Common myeloid progenitor, CD34-positive (primary cell): ENCODE data around the gene CLIC1.

Source experiments
- CTCF ChIA-PET: fragments of 350-600 bp; sonication (Branson Sonifier 250); formaldehyde crosslinking; loops from one replicate; lab custom pipeline; 2021; ENCODE audit warnings: antibody characterized with exemption; lab: Charles Lee
- POLR2A ChIA-PET: fragments of 350-600 bp; sonication (Branson Sonifier 250); formaldehyde crosslinking; loops from one replicate; lab custom pipeline; 2021; ENCODE audit warnings: antibody characterized with exemption; lab: Charles Lee
- DNase-seq, 3 donors: peaks; one replicate each; pipeline versions ENCODE4 v3.0.0 to v3.0.0-alpha.2; 2013
- H3K27ac ChIP-seq, 2 experiments: 1 replicate in 1 of 2; 2 replicates in 1 of 2; pipeline ENCODE4 v1.7.0; 2013; ENCODE audit warnings: inconsistent platforms in 2 of 2, low read length in 2 of 2, mild to moderate bottlenecking in 2 of 2, low read depth in 1 of 2, moderate library complexity in 1 of 2; ENCODE audit not compliant: severe bottlenecking in 2 of 2, insufficient read depth in 1 of 2, poor library complexity in 1 of 2
- H3K27me3 ChIP-seq, 5 experiments: replicated peaks in 2 of 5; 1 replicate in 3 of 5; 2 replicates in 2 of 5; pipeline versions ENCODE4 v1.6.1 to v1.7.0; 2013; ENCODE audit warnings: low read length in 4 of 5, mild to moderate bottlenecking in 2 of 5, moderate library complexity in 2 of 5, inconsistent platforms in 1 of 5; ENCODE audit not compliant: insufficient read depth in 5 of 5, control insufficient read depth in 4 of 5
- H3K36me3 ChIP-seq, 4 experiments: 1 replicate in 2 of 4; 2 replicates in 2 of 4; pipeline versions ENCODE4 v1.6.1 to v1.7.0; 2013; ENCODE audit warnings: low read length in 3 of 4, control low read depth in 1 of 4, mild to moderate bottlenecking in 1 of 4; ENCODE audit not compliant: control insufficient read depth in 4 of 4, insufficient read depth in 4 of 4
- H3K4me1 ChIP-seq, 4 experiments: 1 replicate in 3 of 4; 2 replicates in 1 of 4; pipeline versions ENCODE4 v1.6.1 to v1.7.1; 2013; ENCODE audit warnings: low read length in 3 of 4, mild to moderate bottlenecking in 3 of 4, control low read depth in 1 of 4, inconsistent platforms in 1 of 4, moderate library complexity in 1 of 4; ENCODE audit not compliant: control insufficient read depth in 4 of 4, insufficient read depth in 4 of 4; ENCODE audit errors: control extremely low read depth in 1 of 4
- H3K4me3 ChIP-seq, 7 experiments: 1 replicate in 4 of 7; 2 replicates in 3 of 7; pipeline versions ENCODE4 v1.5.1 to v1.7.0; 2013; ENCODE audit warnings: mild to moderate bottlenecking in 7 of 7, low read length in 6 of 7, moderate library complexity in 6 of 7, inconsistent platforms in 2 of 7, low read depth in 2 of 7, control low read depth in 1 of 7; ENCODE audit not compliant: insufficient read depth in 4 of 7, control insufficient read depth in 1 of 7; ENCODE audit errors: extremely low read depth in 1 of 7
- H3K9me3 ChIP-seq, 5 experiments: 1 replicate in 4 of 5; 2 replicates in 1 of 5; pipeline versions ENCODE4 v1.6.1 to v1.7.1; 2013; ENCODE audit warnings: low read length in 4 of 5, mild to moderate bottlenecking in 2 of 5, inconsistent platforms in 1 of 5, low read depth in 1 of 5, moderate library complexity in 1 of 5; ENCODE audit not compliant: control insufficient read depth in 4 of 5, insufficient read depth in 2 of 5; ENCODE audit errors: control extremely low read depth in 1 of 5
- WGBS: methylation state at CpG from one replicate; pipeline ENCODE4 v1.1.5; 2013; ENCODE audit not compliant: insufficient coverage; 5-methylcytosine and 5-hydroxymethylcytosine counted together

The CLIC1 gene

DNA sequence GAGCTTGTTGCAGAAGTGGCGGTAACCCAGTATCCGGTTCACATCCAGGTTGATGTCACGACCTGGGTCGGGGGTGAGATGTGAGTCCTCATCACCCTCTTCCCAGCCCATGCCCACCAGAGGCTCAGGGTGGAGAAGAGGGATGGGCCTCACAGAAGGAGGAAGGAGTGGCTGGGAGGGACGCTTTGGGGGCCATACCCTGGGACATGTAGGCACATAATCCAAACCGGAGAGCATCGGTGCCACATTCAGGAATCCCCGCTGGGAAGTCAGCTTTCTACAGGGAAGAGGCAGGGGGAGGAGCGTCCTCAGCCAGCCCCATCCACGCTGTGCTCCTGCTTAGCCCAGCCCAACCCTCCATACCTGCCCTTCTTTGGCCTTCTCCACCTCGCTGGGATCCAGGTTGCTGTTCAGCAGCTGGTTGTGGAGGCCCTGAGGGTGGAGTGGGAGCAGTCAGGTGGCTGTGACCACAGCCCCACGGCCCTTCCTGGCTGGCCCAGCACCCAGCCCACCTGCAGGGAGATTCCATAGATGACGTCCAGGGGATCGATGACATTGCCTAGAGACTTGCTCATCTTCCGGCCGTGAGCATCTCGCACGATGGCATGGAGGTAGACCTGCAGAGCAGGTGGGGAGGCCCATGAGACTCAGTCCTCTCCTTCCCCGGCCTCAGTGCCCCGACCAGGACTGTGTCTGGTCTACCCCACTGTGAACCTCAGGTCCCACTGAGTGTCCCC lies 44.3 kb upstream of the CLIC1 start:
- peaks cover 9 to 73% (median 62%) of the 10 kb centered on the region in 4 experiments for H3K36me3 ChIP-seq
- H3K4me1 ChIP-seq, result peaks cover 0 to 24% (median 17%) of the 10 kb centered on the region in 4 experiments
- no peaks in the 10 kb centered on the region for H3K9me3 ChIP-seq
- ChIA-PET CTCF (interaction anchor here (0.7 to 2.6 kb wide), 4 partner anchors 11 to 69 kb away, joined by 3 to 9 read pairs (median 3); no protein-coding TSS in a partner anchor), POLR2A (no interaction called here)
- no peak overlapping the region for H3K27ac ChIP-seq
- 97% methylated on average over 15 of the region's 20 CpGs for WGBS
- no peak for DNase-seq
- no peak overlapping the region for H3K4me3 ChIP-seq
- H3K27me3 ChIP-seq, result no peaks in the 10 kb centered on the region

DNA sequence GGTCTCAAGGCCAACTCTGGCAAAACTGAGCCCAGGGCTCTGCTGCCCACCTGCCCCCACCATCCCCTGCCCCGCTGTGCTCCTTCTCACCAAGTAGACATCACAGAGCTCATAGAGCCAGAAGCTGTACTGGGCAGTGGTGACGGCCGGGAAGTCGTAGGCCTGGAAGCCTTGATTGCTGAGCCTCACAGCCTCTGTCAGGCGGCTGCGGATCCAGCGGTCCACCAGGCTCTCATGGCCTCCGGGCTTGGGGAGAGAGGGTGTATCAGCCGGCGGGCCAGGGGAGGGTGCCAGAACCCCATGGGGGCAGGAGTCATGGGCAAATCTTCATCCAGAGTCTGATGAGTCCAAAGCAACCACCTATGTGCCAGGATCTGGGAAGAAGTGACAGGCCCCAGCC lies 43.6 kb upstream of the CLIC1 start:
- Histone ChIP-seq H3K4me1 (peaks cover 0 to 27% (median 17%) of the 10 kb centered on the region in 4 experiments), H3K27me3 (no peaks in the 10 kb centered on the region), H3K4me3 (no peak overlapping the region), H3K27ac (no peak overlapping the region), H3K36me3 (peaks cover 8 to 66% (median 56%) of the 10 kb centered on the region in 4 experiments), H3K9me3 (no peaks in the 10 kb centered on the region)
- 99% methylated on average over 9 of the region's 10 CpGs for WGBS
- DNase-seq, result no peak
- CTCF ChIA-PET, result interaction anchor here (0.7 to 2.6 kb wide), 5 partner anchors 10 to 54 kb away, joined by 3 to 9 read pairs (median 3); no protein-coding TSS in a partner anchor
- POLR2A ChIA-PET, result no interaction called here

- H3K36me3 ChIP-seq, result peaks cover 4 to 59% (median 50%) of the 10 kb centered on the region in 4 experiments
Observed at GRCh38 chr6:31778999-31779885, 42.9 kb upstream of the CLIC1 start.

DNA sequence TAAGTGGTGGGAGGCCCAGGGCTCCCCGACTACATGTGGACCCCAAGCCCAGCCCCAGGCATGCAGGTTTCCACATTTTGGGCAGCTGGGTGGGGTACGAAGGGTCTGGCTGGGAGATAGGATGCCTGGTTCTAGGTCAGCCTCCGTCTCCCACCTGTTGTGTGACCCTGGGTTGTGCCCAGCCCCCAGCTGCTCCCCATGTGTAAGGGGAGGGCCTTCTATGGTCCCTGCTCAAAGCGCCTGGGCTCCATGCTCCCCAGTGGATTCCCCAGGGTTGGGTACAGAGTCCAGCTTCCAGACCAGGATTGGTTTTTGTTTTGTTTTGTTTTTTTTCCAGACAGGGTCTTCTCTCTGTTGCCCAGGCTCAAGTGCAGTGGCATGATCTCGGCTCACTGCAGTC lies 41.9 kb upstream of the CLIC1 start:
- peaks cover 0 to 27% (median 17%) of the 10 kb centered on the region in 4 experiments for H3K4me1 ChIP-seq
- ChIA-PET CTCF (interaction anchor here (1.1 to 2.6 kb wide), 9 partner anchors 8 to 63 kb away, joined by 3 to 9 read pairs (median 5); partner anchors contain the start of genes LY6G6D, MPIG6B, MSH5 and VARS1), POLR2A (no interaction called here)
- H3K27ac ChIP-seq, result no peak overlapping the region
- 96% methylated on average over 4 of the region's 5 CpGs for WGBS
- no peak overlapping the region for H3K4me3 ChIP-seq
- no peak for DNase-seq
- peaks cover 2 to 53% (median 43%) of the 10 kb centered on the region in 4 experiments for H3K36me3 ChIP-seq
- H3K9me3 ChIP-seq, result no peaks in the 10 kb centered on the region
- H3K27me3 ChIP-seq, result no peaks in the 10 kb centered on the region

More at GRCh38 chr6:31778999-31779885, 42.9 kb upstream of the CLIC1 start:
- Histone ChIP-seq H3K9me3 (no peaks in the 10 kb centered on the region), H3K4me1 (peaks cover 0 to 27% (median 17%) of the 10 kb centered on the region in 4 experiments), H3K4me3 (no peak overlapping the region), H3K27me3 (no peaks in the 10 kb centered on the region), H3K27ac (no peak overlapping the region)
- WGBS, result 98% methylated on average over 36 of the region's 43 CpGs
- POLR2A ChIA-PET, result no interaction called here
- CTCF ChIA-PET, result interaction anchor here (0.7 to 2.6 kb wide), 8 partner anchors 10 to 61 kb away, joined by 3 to 9 read pairs (median 3); partner anchors contain the start of gene MPIG6B
- no peak for DNase-seq

DNA sequence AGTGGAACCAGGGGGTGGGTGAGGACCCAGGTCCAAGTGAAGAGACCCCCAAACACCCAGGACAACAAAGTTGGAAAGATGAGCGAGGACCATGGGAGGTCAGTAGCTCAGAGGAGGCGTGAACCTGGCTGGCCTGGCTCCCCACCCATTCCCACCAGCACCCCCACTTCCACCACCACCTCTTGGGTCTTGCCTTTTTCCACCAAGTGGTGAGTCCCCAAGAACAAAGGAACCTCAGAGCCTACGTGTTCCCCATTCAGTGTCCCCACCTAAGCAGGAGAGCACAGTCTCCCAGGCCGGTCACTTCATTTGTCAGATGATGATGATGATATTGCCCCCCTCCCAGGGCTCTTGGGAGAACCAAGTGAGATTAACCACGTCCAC lies 41.3 kb upstream of the CLIC1 start:
- H3K4me1 ChIP-seq, result peaks cover 0 to 32% (median 17%) of the 10 kb centered on the region in 4 experiments
- peaks cover 2 to 49% (median 38%) of the 10 kb centered on the region in 4 experiments for H3K36me3 ChIP-seq
- 100% methylated on average over 1 of the region's 5 CpGs for WGBS
- no peak for DNase-seq
- CTCF ChIA-PET, result interaction anchor here (0.6 to 2.6 kb wide), 9 partner anchors 8 to 63 kb away, joined by 3 to 9 read pairs (median 5); partner anchors contain the start of genes LY6G6D, MPIG6B, MSH5 and VARS1
- no peaks in the 10 kb centered on the region for H3K9me3 ChIP-seq
- POLR2A ChIA-PET, result interaction anchor here (0.9 to 1.0 kb wide), 2 partner anchors 29 to 38 kb away, joined by 3 to 4 read pairs; partner anchors contain the start of genes LSM2 and MSH5
- peak overlapping the region in 1 of 2 experiments; percentile 70 for H3K27ac ChIP-seq
- no peaks in the 10 kb centered on the region for H3K27me3 ChIP-seq
- H3K4me3 ChIP-seq, result no peak overlapping the region

GRCh38 chr6:31776989-31777666 lies 40.8 kb upstream of the CLIC1 start, which contains the start of gene VWA7:
TSS of gene VWA7 (minus strand) at chr6:31777328. CDS start at chr6:31776779, 549 bp downstream.
- POLR2A ChIA-PET, result interaction anchor here (0.9 to 1.0 kb wide), 3 partner anchors 30 to 41 kb away, joined by 3 to 4 read pairs (median 3); partner anchors contain the start of genes CLIC1, LSM2 and MSH5
- Histone ChIP-seq H3K9me3 (no peaks in the 10 kb centered on the region), H3K27ac (peak within 1 kb of the TSS in 1 of 2 experiments; percentile 70), H3K4me3 (peak within 1 kb of the TSS in 4 of 7 experiments; percentile 5 to 60 (median 26)), H3K36me3 (peaks cover 2 to 44% (median 34%) of the 10 kb centered on the region in 4 experiments), H3K27me3 (no peaks in the 10 kb centered on the region), H3K4me1 (peaks cover 0 to 35% (median 19%) of the 10 kb centered on the region in 4 experiments)
- peak; percentile 77 to 91 (median 90) for DNase-seq
- CTCF ChIA-PET, result interaction anchor here (0.6 to 2.6 kb wide), 7 partner anchors 8 to 62 kb away, joined by 3 to 9 read pairs (median 5); partner anchors contain the start of genes LY6G6D and MSH5
- WGBS, result 3% methylated on average over 5 of the region's 15 CpGs
